HepG2 (cell line): ENCODE data around the gene IFIT1. TPM values are rescaled to one million over a fixed set of nuclear protein-coding genes. Genes with fewer than 3 reads are reported as not detected.
"Not testable (repeated sequence)": the region's sequence is repeated elsewhere in the genome, so short reads cannot be mapped to it uniquely, and the experiment has no call there.

ENCODE experiments used
- ATAC-seq: fragments of 200-7000 bp; cut with Tn5 transposase; 3 replicates; pipeline ENCODE4 v1.9.1; 2020; ENCODE audit warnings: mild to moderate bottlenecking, moderate library complexity
- BruUV-seq: library from RNA; stranded (reverse); fragments of 400-500 nt; replicated peaks from 2 replicates; lab custom pipeline; 2021; lab: Mats Ljungman, UMichigan
- CTCF ChIA-PET: fragments of 300-600 bp; formaldehyde crosslinking; extraction: SDS; loops from one replicate; lab custom pipeline; 2021; ENCODE audit warnings: low total read pairs, inconsistent platforms, low intra/inter-chr PET ratio; lab: Yijun Ruan, JAX
- POLR2A ChIA-PET: fragments of 350-600 bp; sonication (Branson Sonifier 250); formaldehyde crosslinking; loops from one replicate; lab custom pipeline; 2020; ENCODE audit warnings: antibody characterized with exemption, inconsistent platforms; lab: Yijun Ruan, JAX
- DNase-seq: peaks from one replicate; pipeline ENCODE4 v3.0.0-alpha.2; 2015; ENCODE audit warnings: low spot score
- FAIRE-seq: peaks from 3 replicates; lab custom pipeline; 2011; peaks lifted over from hg19 to GRCh38; lab: Jason Lieb, UNC
- H2AFZ ChIP-seq: one replicate; pipeline ENCODE4 v1.6.1; 2011; ENCODE audit warnings: low read length, inconsistent platforms
- H3K27ac ChIP-seq: fragments of 300-600 bp; 3 replicates; pipeline ENCODE4 v1.8.0; 2011; ENCODE audit warnings: mixed run types, mild to moderate bottlenecking, mixed read lengths, low read length, inconsistent platforms; ENCODE audit not compliant: insufficient read depth; ENCODE audit errors: extremely low read length
- H3K27me3 ChIP-seq, 2 experiments: fragments of 200-600 bp in 1 of 2; 2 replicates in 1 of 2; 3 replicates in 1 of 2; pipeline versions ENCODE4 v1.6.0 to v1.8.0; 2011; ENCODE audit warnings: low read length in 2 of 2, mild to moderate bottlenecking in 2 of 2, moderate library complexity in 2 of 2, inconsistent platforms in 1 of 2; ENCODE audit not compliant: insufficient read depth in 2 of 2, control insufficient read depth in 1 of 2
- H3K36me3 ChIP-seq, 2 experiments: fragments of 200-600 bp in 1 of 2; replicated peaks in 1 of 2; 2 replicates in 1 of 2; 3 replicates in 1 of 2; pipeline versions ENCODE4 v1.5.1 to v1.8.0; 2011; ENCODE audit warnings: low read length in 2 of 2, inconsistent platforms in 1 of 2; ENCODE audit not compliant: insufficient read depth in 2 of 2, control insufficient read depth in 1 of 2
- H3K4me1 ChIP-seq: 2 replicates; pipeline ENCODE4 v1.5.1; 2012; ENCODE audit warnings: low read length, inconsistent platforms; ENCODE audit not compliant: insufficient read depth
- H3K4me2 ChIP-seq: 2 replicates; pipeline ENCODE4 v1.6.0; 2011; ENCODE audit warnings: low read depth, low read length, inconsistent platforms
- H3K4me3 ChIP-seq, 3 experiments: fragments of 200-600 bp in 1 of 3; sonication (generic), shearing (Covaris generic) in 1 of 3; replicated peaks in 1 of 3; 2 replicates each; pipeline ENCODE4 v1.5.1; 2011 to 2016; ENCODE audit warnings: low read length in 3 of 3, inconsistent platforms in 2 of 3, low read depth in 2 of 3, mild to moderate bottlenecking in 2 of 3, control low read depth in 1 of 3, mixed read lengths in 1 of 3; ENCODE audit not compliant: insufficient read depth in 1 of 3
- H3K79me2 ChIP-seq: one replicate; pipeline ENCODE4 v1.6.1; 2011; ENCODE audit warnings: low read length, inconsistent platforms; ENCODE audit not compliant: insufficient read depth
- H3K9ac ChIP-seq: 2 replicates; pipeline ENCODE4 v1.6.0; 2011; ENCODE audit warnings: mild to moderate bottlenecking, low read depth, low read length, inconsistent platforms; ENCODE audit not compliant: insufficient read depth
- H3K9me3 ChIP-seq: 2 replicates; pipeline ENCODE4 v1.5.1; 2012; ENCODE audit warnings: mild to moderate bottlenecking, low read length
- H4K20me1 ChIP-seq: 2 replicates; pipeline ENCODE4 v1.6.0; 2011; ENCODE audit warnings: inconsistent platforms, mild to moderate bottlenecking, low read length, moderate library complexity; ENCODE audit not compliant: insufficient read depth
- CBX5 ChIP-seq: sonication (generic); formaldehyde crosslinking; IDR thresholded peaks from 2 replicates; pipeline ENCODE4 v1.4.0; 2020; ENCODE audit warnings: missing genetic modification reagents, borderline replicate concordance
- DMAP1 ChIP-seq: IDR thresholded peaks from 2 replicates; pipeline ENCODE4 v1.6.1; 2016
- FOXA1 ChIP-seq, 2 experiments: fragments of 450-650 bp in 1 of 2; sonication (generic) in 1 of 2; formaldehyde crosslinking in 1 of 2; IDR thresholded peaks; 2 replicates each; pipeline versions ENCODE4 v1.4.0 to v1.6.1; 2016 to 2020; ENCODE audit warnings: missing genetic modification reagents in 1 of 2
- GABPB1 ChIP-seq: IDR thresholded peaks from 2 replicates; pipeline ENCODE4 v1.6.1; 2016; ENCODE audit warnings: mild to moderate bottlenecking, missing genetic modification reagents, moderate library complexity, missing compliant biosample characterization
- SOX6 ChIP-seq, 2 experiments: fragments of 450-650 bp in 1 of 2; sonication (generic) in 1 of 2; formaldehyde crosslinking in 1 of 2; IDR thresholded peaks; 2 replicates each; pipeline versions ENCODE4 v1.4.0 to v1.6.1; 2017 to 2020; ENCODE audit warnings: antibody characterized with exemption in 1 of 2, mild to moderate bottlenecking in 1 of 2, missing genetic modification reagents in 1 of 2
- SP5 ChIP-seq: IDR thresholded peaks from 2 replicates; pipeline ENCODE4 v1.6.1; 2016; ENCODE audit warnings: low read depth, borderline replicate concordance
- TBX2 ChIP-seq: sonication (generic); formaldehyde crosslinking; IDR thresholded peaks from 2 replicates; pipeline ENCODE4 v1.5.0; 2020; ENCODE audit warnings: missing genetic modification reagents, mild to moderate bottlenecking, borderline replicate concordance
- ZMYM4 ChIP-seq: sonication (generic); formaldehyde crosslinking; IDR thresholded peaks from 2 replicates; pipeline ENCODE4 v1.8.1; 2023; ENCODE audit warnings: mild to moderate bottlenecking, missing genetic modification reagents
- ZNF292 ChIP-seq: sonication (generic); formaldehyde crosslinking; IDR thresholded peaks from 2 replicates; pipeline ENCODE4 v1.8.1; 2022; ENCODE audit warnings: mild to moderate bottlenecking, low read depth, missing genetic modification reagents, borderline replicate concordance
- WGBS: methylation state at CpG from one replicate; pipeline ENCODE4 v1.1.6; 2017; ENCODE audit warnings: low lambda C conversion rate; 5-methylcytosine and 5-hydroxymethylcytosine counted together
- in situ Hi-C: cut with HindIII; loops from 2 replicates; pipeline ENCODE4 v1.10.0; 2017; ENCODE audit warnings: low pct_unique_long_range_greater_than_20kb; ENCODE audit not compliant: extremely low pct_ligation_motif_present
- intact Hi-C: fragments of 100-400 bp; cut with micrococcal nuclease; formaldehyde crosslinking; loops from one replicate; pipeline ENCODE4 v1.10.0; 2022; ENCODE audit not compliant: unreplicated experiment
- polyA plus RNA-seq, 8 experiments: library from polyadenylated mRNA; depleted of rRNA in 3 of 8; stranded (reverse) in 7 of 8; unstranded in 1 of 8; fragments of >200 nt; fragmentation: Illumina TruSeq in 4 of 8; extraction: Trizol in 4 of 8; gene quantifications; 2 replicates each; pipeline versions ENCODE4 v1.2.1 to v1.2.3, GENCODE V29; 2011 to 2016; ENCODE audit warnings: low read depth in 4 of 8, missing spikeins in 1 of 8, mixed read lengths in 1 of 8; ENCODE audit not compliant: insufficient read depth in 1 of 8
- total RNA-seq, 5 experiments: library from RNA; depleted of rRNA; stranded (reverse); fragments of >200 nt; fragmentation: Illumina TruSeq; extraction: Trizol; gene quantifications; 2 replicates each; pipeline ENCODE4 v1.2.3, GENCODE V29; 2016; ENCODE audit warnings: low read depth in 1 of 5
- TF ChIP-seq, protein P1 (sequence below): sonication (generic); formaldehyde crosslinking; IDR thresholded peaks from 2 replicates; pipeline ENCODE4 v1.4.0; 2020; ENCODE audit warnings: missing genetic modification reagents

IFIT1 gene
- total and polyA plus RNA-seq, 2 of the 13 experiments (the other 11 are each of a cell fraction or from before 2014, with no cell fraction given), result 1.5 to 5.5 TPM

- Histone ChIP-seq H3K9me3 (peaks cover 13% of the 10 kb centered on the region), H3K4me3 (peak overlapping the region in 1 of 3 experiments; percentile 9; a peak in 1 of 6 replicates), H3K4me1 (peaks cover 13% of the 10 kb centered on the region), H3K4me2 (peak overlapping the region; percentile 46)
- H3K27me3 ChIP-seq; in situ Hi-C loops; H3K27ac ChIP-seq; H3K79me2 ChIP-seq; H4K20me1 ChIP-seq; BruUV-seq; CTCF ChIA-PET; H3K9ac ChIP-seq; H2AFZ ChIP-seq; intact Hi-C loops; H3K36me3 ChIP-seq; TF ChIP-seq FOXA1, SOX6 (IDR thresholded peaks at IDR 0.05): not testable (repeated sequence)
- ATAC-seq, result peak; percentile 73
- DNase-seq, result peak; percentile 19
- WGBS, result 2% methylated on average over 6 of the region's 7 CpGs
- POLR2A ChIA-PET, result interaction anchor here (1.0 kb wide), 1 partner anchor 201 kb away, joined by 3 read pairs; no protein-coding TSS in a partner anchor
- FAIRE-seq, result peak; percentile 4
- TF ChIP-seq, protein P1, sequence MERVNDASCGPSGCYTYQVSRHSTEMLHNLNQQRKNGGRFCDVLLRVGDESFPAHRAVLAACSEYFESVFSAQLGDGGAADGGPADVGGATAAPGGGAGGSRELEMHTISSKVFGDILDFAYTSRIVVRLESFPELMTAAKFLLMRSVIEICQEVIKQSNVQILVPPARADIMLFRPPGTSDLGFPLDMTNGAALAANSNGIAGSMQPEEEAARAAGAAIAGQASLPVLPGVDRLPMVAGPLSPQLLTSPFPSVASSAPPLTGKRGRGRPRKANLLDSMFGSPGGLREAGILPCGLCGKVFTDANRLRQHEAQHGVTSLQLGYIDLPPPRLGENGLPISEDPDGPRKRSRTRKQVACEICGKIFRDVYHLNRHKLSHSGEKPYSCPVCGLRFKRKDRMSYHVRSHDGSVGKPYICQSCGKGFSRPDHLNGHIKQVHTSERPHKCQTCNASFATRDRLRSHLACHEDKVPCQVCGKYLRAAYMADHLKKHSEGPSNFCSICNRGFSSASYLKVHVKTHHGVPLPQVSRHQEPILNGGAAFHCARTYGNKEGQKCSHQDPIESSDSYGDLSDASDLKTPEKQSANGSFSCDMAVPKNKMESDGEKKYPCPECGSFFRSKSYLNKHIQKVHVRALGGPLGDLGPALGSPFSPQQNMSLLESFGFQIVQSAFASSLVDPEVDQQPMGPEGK (CRISPR knock-in tag), result peak; percentile 40; the same call in 1 of the 2 replicates
- TF ChIP-seq ZNF292 (CRISPR knock-in tag), result 0 out of 2 replicates have a peak, but pooled peaks have one; percentile 13
- TF ChIP-seq FOXA1 (CRISPR knock-in tag; IDR thresholded peaks at IDR 0.05), result peak; percentile 59
- TF ChIP-seq GABPB1 (CRISPR knock-in tag), result peak; percentile 20; the same call in 1 of the 2 replicates
- peak; percentile 27; the same call in 1 of the 2 replicates for TF ChIP-seq SP5 (CRISPR knock-in tag)
- TF ChIP-seq SOX6 (CRISPR knock-in tag; IDR thresholded peaks at IDR 0.05), result peak; percentile 21; the same call in 1 of the 2 replicates
- TF ChIP-seq DMAP1, result 0 out of 2 replicates have a peak, but pooled peaks have one; percentile 30
- 0 out of 2 replicates have a peak, but pooled peaks have one; percentile 23 for TF ChIP-seq TBX2
- TF ChIP-seq CBX5 (CRISPR knock-in tag), result peak; percentile 50; the same call in 1 of the 2 replicates
- peak; percentile 45; the same call in 1 of the 2 replicates for TF ChIP-seq ZMYM4
- TF ChIP-seq, all 625 proteins: peak for 10; not testable (repeated sequence) for 615
These were observed 52.4 kb downstream of the IFIT1 start for GRCh38 chr10:89444819-89445218.
